ENCODE results near the gene NLRC3. TPM values are rescaled to one million over a fixed set of nuclear protein-coding genes. Genes with fewer than 3 reads are reported as not detected.

NLRC3 gene
- total RNA-seq, 1 donor from 2014 or later: not detected

GRCh38 chr16:3542601-3543373 lies 34.4 kb downstream of the NLRC3 start:
- Mint-ChIP-seq H3K4me3 (no peak overlapping the region), H3K27me3 (ENCODE audit: low read depth) (no peaks in the 10 kb centered on the region), H3K9me3 (no peaks in the 10 kb centered on the region), H3K4me1 (peaks cover 5% of the 10 kb centered on the region), H3K36me3 (ENCODE audit: low read depth) (no peaks in the 10 kb centered on the region), H3K27ac (ENCODE audit: unreplicated experiment) (no peak overlapping the region)
- no peak for DNase-seq (ENCODE audit: low read depth, low spot score)
- TF ChIP-seq CTCF (conservative IDR thresholded peaks at IDR 0.05): no peak

- no peaks in the 10 kb centered on the region for H3K27me3 Mint-ChIP-seq (ENCODE audit: low read depth)
- peaks cover 5% of the 10 kb centered on the region for H3K4me1 Mint-ChIP-seq
- no peaks in the 10 kb centered on the region for H3K9me3 Mint-ChIP-seq
- no peak overlapping the region for H3K27ac Mint-ChIP-seq (ENCODE audit: unreplicated experiment)
- no peak for DNase-seq (ENCODE audit: low read depth, low spot score)
- no peaks in the 10 kb centered on the region for H3K36me3 Mint-ChIP-seq (ENCODE audit: low read depth)
- no peak overlapping the region for H3K4me3 Mint-ChIP-seq
- TF ChIP-seq CTCF (conservative IDR thresholded peaks at IDR 0.05): no peak
Measured at GRCh38 chr16:3541527-3542155, 35.6 kb downstream of the NLRC3 start.

GRCh38 chr16:3538222-3538621 lies 39.0 kb downstream of the NLRC3 start:
- Mint-ChIP-seq H3K36me3 (ENCODE audit: low read depth) (peaks cover 4% of the 10 kb centered on the region), H3K9me3 (no peaks in the 10 kb centered on the region), H3K27ac (ENCODE audit: unreplicated experiment) (no peak overlapping the region), H3K4me3 (no peak overlapping the region), H3K27me3 (ENCODE audit: low read depth) (no peaks in the 10 kb centered on the region), H3K4me1 (no peaks in the 10 kb centered on the region)
- no peak for TF ChIP-seq CTCF (conservative IDR thresholded peaks at IDR 0.05)
- no peak for DNase-seq (ENCODE audit: low read depth, low spot score)

- H3K36me3 Mint-ChIP-seq (ENCODE audit: low read depth): peaks cover 7% of the 10 kb centered on the region
- TF ChIP-seq CTCF (conservative IDR thresholded peaks at IDR 0.05): no peak
- H3K27me3 Mint-ChIP-seq (ENCODE audit: low read depth): no peaks in the 10 kb centered on the region
- no peaks in the 10 kb centered on the region for H3K9me3 Mint-ChIP-seq
- H3K4me3 Mint-ChIP-seq: no peak overlapping the region
- no peaks in the 10 kb centered on the region for H3K4me1 Mint-ChIP-seq
- DNase-seq (ENCODE audit: low read depth, low spot score): no peak
- H3K27ac Mint-ChIP-seq (ENCODE audit: unreplicated experiment): no peak overlapping the region
Measured at GRCh38 chr16:3536851-3537250, 40.4 kb downstream of the NLRC3 start.

- Mint-ChIP-seq H3K27me3 (ENCODE audit: low read depth) (no peaks in the 10 kb centered on the region), H3K36me3 (ENCODE audit: low read depth) (peaks cover 7% of the 10 kb centered on the region), H3K9me3 (no peaks in the 10 kb centered on the region), H3K27ac (ENCODE audit: unreplicated experiment) (no peak overlapping the region), H3K4me1 (no peaks in the 10 kb centered on the region), H3K4me3 (no peak overlapping the region)
- no peak for DNase-seq (ENCODE audit: low read depth, low spot score)
- TF ChIP-seq CTCF (conservative IDR thresholded peaks at IDR 0.05): no peak
Measured at GRCh38 chr16:3536271-3536731, 40.9 kb downstream of the NLRC3 start.

All from neural crest cell (in vitro differentiated cells).